ENCODE measurements around the gene NPW.

Gene NPW

DNA sequence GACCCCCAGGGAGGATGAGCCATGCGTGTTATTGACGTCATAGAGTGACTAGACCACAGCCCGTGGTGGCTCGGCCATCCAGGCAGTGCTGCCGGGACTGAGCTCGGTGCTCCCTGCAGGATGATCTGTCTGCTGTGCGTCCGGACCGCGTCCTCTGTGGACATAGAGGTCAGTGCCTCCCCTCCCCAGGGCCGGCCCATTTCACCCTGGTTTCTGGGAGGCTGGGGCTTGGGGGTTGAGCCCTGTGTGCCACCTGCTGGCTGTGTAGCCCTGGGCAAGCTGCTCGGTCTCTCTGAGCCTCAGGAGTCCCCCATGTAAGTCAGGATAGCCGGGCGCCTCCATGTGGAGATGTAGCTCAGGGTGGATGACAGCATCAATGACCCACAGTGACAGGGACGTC is 36.5 kb downstream of the NPW start:
- no peak for DNase-seq

DNA sequence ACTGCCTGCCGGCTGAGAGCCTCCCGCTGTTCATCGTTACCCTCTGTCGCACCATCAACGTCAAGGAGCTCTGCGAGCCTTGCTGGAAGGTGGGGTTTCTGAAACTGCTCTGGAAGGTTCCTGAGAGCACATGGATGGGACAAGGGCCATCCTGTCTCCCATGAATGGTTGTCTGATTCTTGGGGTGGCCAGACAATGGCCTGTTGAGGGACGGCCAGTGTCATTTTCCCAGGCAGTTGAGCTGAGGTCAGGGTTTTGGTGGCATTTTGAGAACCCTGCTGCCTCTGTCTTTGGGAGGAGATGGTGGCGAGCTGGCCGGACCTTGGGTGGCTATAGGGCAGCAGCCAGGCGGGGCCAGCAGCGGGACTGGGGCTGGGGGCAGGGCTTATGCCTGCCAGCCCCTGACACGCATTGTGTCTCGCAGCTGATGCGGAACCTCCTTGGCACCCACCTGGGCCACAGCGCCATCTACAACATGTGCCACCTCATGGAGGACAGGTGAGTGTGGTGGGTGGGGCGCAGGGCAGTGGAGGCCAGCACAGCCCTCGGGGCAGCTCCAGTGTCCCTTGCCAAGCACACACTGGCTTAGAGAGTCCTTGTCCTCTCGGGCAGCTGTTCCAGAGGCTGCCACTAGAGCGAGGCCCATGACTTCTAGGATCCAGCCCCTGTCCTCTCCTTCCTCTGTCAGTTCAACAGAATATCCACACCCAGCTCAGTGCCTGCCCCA is 37.3 kb downstream of the NPW start:
- DNase-seq = no peak

DNA sequence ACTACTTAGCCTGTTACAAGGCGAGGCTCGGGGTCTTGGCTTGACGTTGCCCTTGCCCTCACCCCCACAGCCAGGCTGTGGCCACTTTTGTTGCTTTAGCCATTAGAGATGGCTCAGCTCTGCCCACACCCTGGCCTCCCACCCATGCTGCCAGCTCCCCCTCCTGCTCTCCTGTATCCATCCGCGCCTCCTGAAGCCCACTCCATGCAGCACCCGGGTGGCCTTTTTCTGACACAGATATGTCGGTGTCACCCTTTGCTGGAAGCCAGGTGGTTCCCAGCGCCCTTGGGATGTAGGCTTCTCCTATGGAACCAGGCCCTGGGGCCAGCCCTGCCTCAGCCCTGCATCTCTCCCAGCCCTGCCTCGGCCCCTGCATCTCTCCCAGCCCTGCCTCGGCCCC is 37.9 kb downstream of the NPW start:
- no peak for DNase-seq

DNA sequence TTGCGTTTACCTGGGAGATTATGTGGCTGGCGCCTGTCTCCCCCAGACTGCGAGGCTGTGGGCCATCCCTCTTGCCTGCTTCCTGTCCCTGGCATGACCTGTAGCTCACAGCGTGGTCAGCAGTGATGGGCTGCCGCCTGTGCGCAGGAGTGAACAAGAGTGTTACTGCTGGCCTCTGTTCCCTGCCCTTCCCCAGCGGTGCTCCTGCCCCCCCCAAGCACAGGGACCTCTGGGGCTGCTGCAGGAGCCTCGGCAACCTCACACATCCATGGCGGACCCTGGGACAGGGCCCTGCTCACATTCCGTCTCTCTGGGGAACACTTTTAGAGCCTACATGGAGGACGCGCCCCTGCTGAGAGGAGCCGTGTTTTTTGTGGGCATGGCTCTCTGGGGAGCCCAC is 38.8 kb downstream of the NPW start:
- no peak for DNase-seq

DNA sequence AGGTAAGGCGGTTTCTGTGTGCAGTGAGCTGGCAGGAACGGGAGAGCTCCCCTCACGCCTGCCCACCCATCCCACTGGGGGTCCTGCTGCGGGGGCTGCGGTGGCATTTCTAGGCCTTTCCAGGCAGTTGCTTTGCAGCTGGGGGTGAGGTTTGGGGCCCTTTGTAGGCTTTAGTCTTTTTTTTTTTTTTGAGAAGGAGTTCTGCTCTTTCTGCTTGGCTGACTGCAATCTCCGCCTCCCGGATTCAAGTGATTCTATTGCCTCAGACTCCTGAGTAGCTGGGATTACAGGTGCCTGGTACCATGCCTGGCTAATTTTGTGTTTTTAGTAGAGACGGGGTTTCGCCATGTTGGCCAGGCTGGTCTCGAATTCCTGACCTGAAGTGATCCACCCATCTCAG is 39.3 kb downstream of the NPW start:
- no peak for DNase-seq

DNA sequence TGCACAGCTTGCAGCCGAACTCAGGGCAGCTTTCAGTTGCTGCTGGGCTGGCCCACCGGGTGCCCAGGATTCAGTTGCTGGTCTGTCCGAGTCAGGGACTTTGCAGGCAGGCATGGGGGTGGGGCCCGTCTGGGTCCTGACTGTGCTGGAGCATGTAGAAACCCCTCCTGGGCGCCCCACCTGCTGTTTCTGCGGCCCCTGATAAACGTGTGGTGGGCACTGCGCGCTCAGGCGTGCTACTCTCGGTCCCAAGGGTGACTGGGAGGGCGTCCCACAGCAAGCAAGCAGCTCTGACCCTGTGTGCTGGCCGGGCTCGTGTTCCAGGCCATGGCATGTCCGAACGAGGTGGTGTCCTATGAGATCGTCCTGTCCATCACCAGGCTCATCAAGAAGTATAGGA is 40.8 kb downstream of the NPW start:
- DNase-seq = no peak

DNA sequence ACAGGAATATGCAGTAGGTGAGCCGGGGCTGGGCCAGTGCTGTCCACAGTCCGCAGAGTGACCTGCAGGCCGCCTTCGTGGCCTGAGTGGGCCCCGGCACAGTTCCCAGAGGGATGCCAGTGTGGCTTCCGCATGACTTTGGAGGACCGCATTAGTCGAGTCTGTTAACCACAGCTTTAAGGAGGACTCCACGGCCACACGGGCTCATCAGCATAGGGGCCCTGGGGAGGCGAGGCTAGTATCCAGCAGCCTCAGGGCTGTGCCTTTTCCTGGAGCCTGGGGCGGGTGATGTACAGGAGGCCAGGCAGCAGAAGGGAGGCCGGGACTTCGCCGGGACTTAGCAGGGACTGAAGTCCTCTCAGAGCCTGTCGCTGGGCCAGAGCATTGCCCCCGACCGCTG is 41.4 kb downstream of the NPW start:
- no peak for DNase-seq

DNA sequence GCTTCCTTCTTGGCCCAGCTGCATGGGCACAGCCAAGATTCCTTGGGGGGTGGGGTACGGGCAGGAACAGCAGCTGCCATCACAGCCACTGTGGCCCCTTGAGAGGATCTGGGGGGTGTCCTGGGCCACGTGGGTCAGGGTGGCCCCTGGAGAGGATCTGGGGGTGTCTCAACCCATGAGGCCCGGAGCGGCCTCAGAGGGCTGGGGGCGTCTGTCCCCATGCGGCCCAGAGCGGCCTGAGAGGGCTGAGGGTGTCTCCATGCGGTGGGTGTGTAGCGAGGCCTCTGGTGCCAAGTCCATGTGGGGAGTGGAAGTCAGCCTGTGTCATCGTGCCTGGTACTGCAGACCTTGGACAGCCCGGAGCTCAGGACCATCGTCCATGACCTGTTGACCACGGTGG is 41.9 kb downstream of the NPW start:
- no peak for DNase-seq

DNA sequence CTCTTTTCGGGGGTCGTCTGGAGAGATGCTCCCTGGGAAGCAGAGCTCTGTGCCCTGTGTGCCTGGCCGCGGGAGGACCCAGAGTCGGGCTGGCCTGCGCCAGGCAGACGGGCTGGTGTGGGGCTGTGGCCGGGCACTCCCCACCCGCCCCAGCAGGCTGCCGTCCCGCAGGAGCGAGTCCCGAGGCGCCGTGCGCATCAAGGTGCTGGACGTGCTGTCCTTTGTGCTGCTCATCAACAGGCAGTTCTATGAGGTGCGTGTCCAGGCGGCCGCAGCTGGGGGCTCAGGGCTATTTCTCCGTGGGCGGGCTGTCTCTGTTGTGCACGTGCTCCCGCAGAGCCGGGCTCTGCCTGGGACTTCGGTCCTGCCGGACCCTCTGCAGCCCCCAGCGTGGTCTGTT is 43.2 kb downstream of the NPW start:
- DNase-seq = no peak

DNA sequence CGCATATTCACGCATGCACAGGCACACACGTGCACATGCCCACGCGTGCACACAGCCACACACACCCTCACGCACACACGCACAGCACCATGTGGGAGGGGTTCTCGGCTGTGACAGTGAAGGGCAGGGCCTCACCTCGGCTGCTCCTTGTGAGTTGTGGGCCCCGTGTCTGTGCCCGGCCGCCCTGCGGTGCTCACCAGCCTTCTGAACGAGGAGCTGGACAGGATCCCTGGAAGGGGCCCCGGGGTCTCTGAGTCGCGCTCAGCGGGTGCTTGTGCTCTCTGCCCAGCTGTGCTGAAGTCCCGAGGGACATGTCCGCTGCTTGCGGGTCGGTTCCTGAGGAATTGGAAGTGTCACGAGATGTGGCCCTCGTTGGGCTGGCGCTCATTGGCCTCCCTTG is 44.3 kb downstream of the NPW start:
- no peak for DNase-seq

DNA sequence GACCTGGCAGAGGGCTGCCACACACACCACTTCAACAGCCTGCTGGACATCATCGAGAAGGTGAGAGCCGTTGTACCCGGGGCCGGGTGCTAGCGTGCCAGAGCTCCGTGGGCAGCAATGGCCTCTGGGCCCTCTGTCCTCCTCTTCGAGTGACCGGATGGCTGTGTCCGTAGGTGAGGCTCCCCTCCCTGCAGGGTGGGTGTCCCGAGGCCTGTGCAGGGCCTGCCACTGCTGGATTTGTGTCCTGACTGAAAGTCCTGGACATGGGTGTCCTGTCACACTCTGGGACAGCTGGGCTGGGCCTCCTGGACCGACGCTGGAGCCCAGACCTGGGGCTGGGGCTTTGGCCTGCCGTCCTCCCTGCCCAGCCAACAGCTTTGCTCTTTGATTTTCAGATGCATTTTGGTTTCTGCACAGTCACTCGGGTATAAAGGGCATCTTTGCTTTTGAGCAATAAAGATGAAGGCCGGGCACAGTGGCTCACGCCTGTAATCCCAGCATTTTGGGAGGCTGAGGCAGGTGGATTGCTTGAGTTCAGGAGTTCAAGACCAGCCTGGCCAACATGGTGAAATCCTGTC is 44.9 kb downstream of the NPW start:
- DNase-seq = no peak

DNA sequence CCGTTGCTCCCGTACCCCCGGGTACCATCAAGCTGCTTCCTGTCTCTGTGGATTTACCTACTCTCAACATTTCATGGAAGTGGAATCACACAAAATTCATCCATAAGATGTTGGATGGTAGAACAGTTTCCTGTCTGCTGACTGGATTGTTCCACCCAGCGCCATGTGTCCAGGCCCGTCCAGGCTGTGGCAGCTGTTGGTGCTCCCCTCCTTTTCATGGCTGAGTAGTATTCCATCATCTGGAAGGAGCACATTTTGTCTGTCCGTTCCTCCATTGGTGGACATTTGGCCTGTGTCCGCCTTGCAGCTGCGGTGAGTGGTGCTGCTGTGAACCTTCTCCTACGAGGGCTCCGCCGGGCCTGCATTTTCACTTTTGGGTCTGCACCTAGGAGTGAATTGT is 46.6 kb downstream of the NPW start:
- DNase-seq = no peak

Data from NCI-H1930 (cell line).